ENCODE results near the gene NEBL.
A peak's percentile ranks its signal among the peaks of the same experiment; 100 is the strongest.

Gene NEBL

GRCh38 chr10:20898866-20899535 is 1.9 kb upstream of the NEBL start:
- DNase-seq: no peak

GRCh38 chr10:20893297-20893696 is 3.8 kb downstream of the NEBL start:
- no peak for DNase-seq

- DNase-seq: no peak
Measured at GRCh38 chr10:20892796-20893195, 4.3 kb downstream of the NEBL start.

- no peak for DNase-seq
Measured at GRCh38 chr10:20892011-20892585, 5.0 kb downstream of the NEBL start.

GRCh38 chr10:20891338-20891714 is 5.8 kb downstream of the NEBL start:
- DNase-seq: no peak

- no peak for DNase-seq
Measured at GRCh38 chr10:20890491-20891337, 6.4 kb downstream of the NEBL start.

- DNase-seq: peak; percentile 55
Measured at GRCh38 chr10:20890009-20890408, 7.1 kb downstream of the NEBL start.

- DNase-seq: no peak
Measured at GRCh38 chr10:20888620-20889330, 8.3 kb downstream of the NEBL start.

GRCh38 chr10:20887706-20888555 is 9.2 kb downstream of the NEBL start:
- no peak for DNase-seq

- no peak for DNase-seq
Measured at GRCh38 chr10:20885678-20886077, 11.4 kb downstream of the NEBL start.

- no peak for DNase-seq
Measured at GRCh38 chr10:20883552-20883951, 13.6 kb downstream of the NEBL start.

- no peak for DNase-seq
Measured at GRCh38 chr10:20882091-20882490, 15.0 kb downstream of the NEBL start.

- DNase-seq: no peak
Measured at GRCh38 chr10:20879136-20879535, 18.0 kb downstream of the NEBL start.

- no peak for DNase-seq
Measured at GRCh38 chr10:20877986-20878983, 18.8 kb downstream of the NEBL start.

- no peak for DNase-seq
Measured at GRCh38 chr10:20877554-20877953, 19.6 kb downstream of the NEBL start.

GRCh38 chr10:20874261-20874660 is 22.9 kb downstream of the NEBL start:
- no peak for DNase-seq

GRCh38 chr10:20871970-20872369 is 25.1 kb downstream of the NEBL start:
- DNase-seq: peak; percentile 39

- no peak for DNase-seq
Measured at GRCh38 chr10:20870834-20871233, 26.3 kb downstream of the NEBL start.

GRCh38 chr10:20863008-20863407 is 34.1 kb downstream of the NEBL start:
- DNase-seq: no peak

- DNase-seq: peak; percentile 15
Measured at GRCh38 chr10:20858292-20859124, 38.6 kb downstream of the NEBL start.

All from NCI-H1105 (cell line).